Iris pigment epithelial cell (primary cell): Measurements from ENCODE around the gene G0S2.

Source experiments
- DNase-seq: peaks from one replicate; pipeline ENCODE4 v3.0.0-alpha.2; 2011; ENCODE audit warnings: low read depth

G0S2 gene

GRCh38 chr1:209720326-209720725 is 45.1 kb downstream of the G0S2 start:
- peak; percentile 89 for DNase-seq

GRCh38 chr1:209720826-209721225 is 45.6 kb downstream of the G0S2 start:
- DNase-seq: peak; percentile 27

- DNase-seq: no peak
Observed at GRCh38 chr1:209721323-209721722, 46.1 kb downstream of the G0S2 start.

GRCh38 chr1:209723265-209723664 is 48.1 kb downstream of the G0S2 start:
- no peak for DNase-seq

- no peak for DNase-seq
Observed at GRCh38 chr1:209723756-209724693, 48.8 kb downstream of the G0S2 start.
